GM23338 (cell line): ENCODE data around the gene TRAPPC2B. TPM values are rescaled to one million over a fixed set of nuclear protein-coding genes. Genes with fewer than 3 reads are reported as not detected.

Source experiments
- ATAC-seq: fragments of 200-7000 bp; cut with Tn5 transposase; 3 replicates; pipeline ENCODE4 v1.9.1; 2020
- DNase-seq: peaks from one replicate; pipeline ENCODE4 v3.0.0-alpha.2; 2015; ENCODE audit warnings: low spot score
- H2AFZ ChIP-seq: fragments of 200-600 bp; sonication (generic); 2 replicates; pipeline ENCODE4 v1.8.0; 2016; ENCODE audit warnings: antibody characterized with exemption, mild to moderate bottlenecking, moderate library complexity
- H3F3A ChIP-seq: fragments of 200-600 bp; sonication (generic); replicated peaks from 2 replicates; pipeline ENCODE4 v1.8.0; 2017; ENCODE audit warnings: antibody characterized with exemption, mixed run types, low read depth
- H3K27ac ChIP-seq: fragments of 200-600 bp; sonication (generic); 2 replicates; pipeline ENCODE4 v1.6.1; 2016; ENCODE audit warnings: low read depth
- H3K27me3 ChIP-seq: fragments of 200-600 bp; sonication (generic); 2 replicates; pipeline ENCODE4 v1.8.0; 2016; ENCODE audit warnings: mild to moderate bottlenecking, mixed run types, moderate library complexity; ENCODE audit not compliant: insufficient read depth
- H3K36me3 ChIP-seq: fragments of 200-600 bp; sonication (generic); 2 replicates; pipeline ENCODE4 v1.8.0; 2016; ENCODE audit warnings: mild to moderate bottlenecking; ENCODE audit not compliant: insufficient read depth
- H3K4me1 ChIP-seq: fragments of 200-600 bp; sonication (generic); 2 replicates; pipeline ENCODE4 v1.8.0; 2016; ENCODE audit warnings: mild to moderate bottlenecking, moderate library complexity; ENCODE audit not compliant: insufficient read depth
- H3K4me2 ChIP-seq: fragments of 200-600 bp; sonication (generic); 2 replicates; pipeline ENCODE4 v1.7.1; 2017; ENCODE audit warnings: mixed run types
- H3K4me3 ChIP-seq: fragments of 200-600 bp; sonication (generic); 2 replicates; pipeline ENCODE4 v1.6.1; 2016; ENCODE audit warnings: mixed run types
- H3K79me2 ChIP-seq: fragments of 200-600 bp; sonication (generic); replicated peaks from 2 replicates; pipeline ENCODE4 v1.8.0; 2017; ENCODE audit warnings: mild to moderate bottlenecking; ENCODE audit not compliant: insufficient read depth
- H3K9me2 ChIP-seq: fragments of 200-600 bp; sonication (generic); 2 replicates; pipeline ENCODE4 v1.8.0; 2017; ENCODE audit not compliant: insufficient read depth
- H4K20me1 ChIP-seq: fragments of 200-600 bp; sonication (generic); replicated peaks from 2 replicates; pipeline ENCODE4 v1.8.0; 2017; ENCODE audit warnings: mild to moderate bottlenecking; ENCODE audit not compliant: insufficient read depth
- H3K27ac Mint-ChIP-seq: 2 replicates; pipeline ENCODE4 v1.8.0; 2020; ENCODE audit warnings: inconsistent platforms, mild to moderate bottlenecking, moderate library complexity, mixed read lengths
- H3K27me3 Mint-ChIP-seq: 3 replicates; pipeline ENCODE4 v1.8.0; 2022; ENCODE audit warnings: low read depth, mild to moderate bottlenecking, moderate library complexity, mixed read lengths, inconsistent platforms; ENCODE audit not compliant: insufficient read depth, poor library complexity
- H3K36me3 Mint-ChIP-seq: 3 replicates; pipeline ENCODE4 v1.8.0; 2021; ENCODE audit warnings: low read depth, mild to moderate bottlenecking, inconsistent platforms, moderate library complexity, mixed read lengths
- H3K4me1 Mint-ChIP-seq: 3 replicates; pipeline ENCODE4 v1.8.0; 2020; ENCODE audit warnings: mild to moderate bottlenecking, inconsistent platforms, mixed read lengths
- H3K4me3 Mint-ChIP-seq: 3 replicates; pipeline ENCODE4 v1.8.0; 2021; ENCODE audit warnings: moderate library complexity, mild to moderate bottlenecking, inconsistent platforms, mixed read lengths
- H3K9me3 Mint-ChIP-seq: 3 replicates; pipeline ENCODE4 v1.8.0; 2020; ENCODE audit warnings: moderate library complexity, mild to moderate bottlenecking, inconsistent platforms, mixed read lengths
- CREB1 ChIP-seq: fragments of 250-450 bp; sonication (Bioruptor Pico); IDR thresholded peaks from 2 replicates; pipeline ENCODE4 v1.5.0; 2020; ENCODE audit warnings: low read depth, mild to moderate bottlenecking, moderate library complexity
- CTCF ChIP-seq, 2 experiments: fragments of 200-600 bp in 1 of 2; sonication (generic) in 1 of 2; conservative IDR thresholded peaks; 2 replicates each; pipeline versions ENCODE4 v1.5.1 to v1.6.1; 2016 to 2017; ENCODE audit warnings: antibody characterized with exemption in 2 of 2, low read depth in 2 of 2, mild to moderate bottlenecking in 2 of 2, moderate library complexity in 1 of 2
- ETS1 ChIP-seq: IDR thresholded peaks from 2 replicates; pipeline ENCODE4 v1.6.1; 2016; ENCODE audit warnings: antibody characterized with exemption
- EZH2 ChIP-seq: fragments of 200-600 bp; sonication (generic); IDR thresholded peaks from one replicate; pipeline ENCODE4 v1.8.0; 2017; ENCODE audit warnings: antibody characterized with exemption, mild to moderate bottlenecking, low read depth; ENCODE audit not compliant: unreplicated experiment
- EZH2phosphoT487 ChIP-seq: fragments of 200-600 bp; sonication (generic); IDR thresholded peaks from one replicate; pipeline ENCODE4 v1.8.1; 2018; ENCODE audit warnings: antibody characterized with exemption; ENCODE audit not compliant: unreplicated experiment
- JUNB ChIP-seq: IDR thresholded peaks from one replicate; pipeline ENCODE4 v1.6.1; 2016; ENCODE audit warnings: antibody characterized with exemption; ENCODE audit not compliant: unreplicated experiment
- NANOG ChIP-seq: IDR thresholded peaks from 2 replicates; pipeline ENCODE4 v1.6.1; 2016; ENCODE audit warnings: antibody characterized with exemption, borderline replicate concordance
- POLR2AphosphoS5 ChIP-seq: IDR thresholded peaks from 2 replicates; pipeline ENCODE4 v1.6.1; 2016; ENCODE audit warnings: antibody characterized with exemption, low read depth
- STAT1 ChIP-seq: IDR thresholded peaks from one replicate; pipeline ENCODE4 v1.6.1; 2016; ENCODE audit warnings: antibody characterized with exemption; ENCODE audit not compliant: unreplicated experiment
- ZNF114 ChIP-seq: fragments of 250-450 bp; sonication (Bioruptor Pico); IDR thresholded peaks from 2 replicates; pipeline ENCODE4 v1.5.0; 2020; ENCODE audit warnings: mild to moderate bottlenecking, moderate library complexity
- ZNF331 ChIP-seq: fragments of 250-450 bp; sonication (Bioruptor Pico); IDR thresholded peaks from 2 replicates; pipeline ENCODE4 v1.5.0; 2020; ENCODE audit warnings: low read depth, mild to moderate bottlenecking, moderate library complexity
- polyA plus RNA-seq: library from polyadenylated mRNA; unstranded; fragments of >200 nt; fragmentation: Nextera tagmentation; extraction: Ambion mirVana; gene quantifications from 2 replicates; pipeline ENCODE4 v1.2.1, GENCODE V29; 2016
- total RNA-seq: library from RNA; depleted of rRNA; stranded (reverse); fragments of >200 nt; shearing (Covaris generic); gene quantifications from 2 replicates; pipeline ENCODE4 v1.2.3, GENCODE V29; 2014
- TF ChIP-seq, protein P1 (sequence below): IDR thresholded peaks from one replicate; pipeline ENCODE4 v1.6.1; 2018; ENCODE audit warnings: antibody characterized with exemption; ENCODE audit not compliant: unreplicated experiment
- TF ChIP-seq, protein P2 (sequence below): fragments of 250-450 bp; sonication (Bioruptor Pico); IDR thresholded peaks from 2 replicates; pipeline ENCODE4 v1.5.0; 2020; ENCODE audit warnings: mild to moderate bottlenecking, moderate library complexity

The TRAPPC2B gene
- total and polyA plus RNA-seq, 2 experiments from 2014 or later: 17.1 to 55.2 TPM

DNA sequence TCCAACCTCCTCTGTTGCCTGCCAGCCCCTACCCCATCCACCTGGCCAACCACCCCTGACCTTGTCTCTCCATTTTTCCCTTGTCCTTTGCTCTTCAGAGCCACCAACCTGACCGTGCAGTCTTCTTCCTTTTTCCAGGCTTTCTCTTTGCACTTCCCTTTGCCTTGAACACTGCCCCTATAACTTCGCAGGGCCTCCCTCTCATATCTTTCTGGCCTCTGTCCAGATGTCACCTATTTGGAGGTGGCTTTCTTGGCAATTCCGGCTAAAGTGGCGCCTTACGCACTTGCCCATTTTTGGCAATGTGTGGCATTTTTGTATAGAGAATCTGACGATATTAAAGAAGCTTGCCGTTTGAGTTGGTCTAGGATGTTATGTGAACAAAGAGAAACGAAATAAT, 42.2 kb upstream of the TRAPPC2B start:
- Histone ChIP-seq H3K79me2 (peaks cover 28% of the 10 kb centered on the region), H3F3A (peaks cover 12% of the 10 kb centered on the region; the same call in 1 of the 2 replicates), H2AFZ (no peak overlapping the region), H3K4me1 (peaks cover 13% of the 10 kb centered on the region), H4K20me1 (no peaks in the 10 kb centered on the region), H3K4me3 (peak overlapping the region; percentile 91), H3K27ac (no peak overlapping the region), H3K27me3 (peaks cover 24% of the 10 kb centered on the region), H3K4me2 (peak overlapping the region; percentile 99), H3K9me2 (no peaks in the 10 kb centered on the region), H3K36me3 (0 out of 2 replicates have a peak, but pooled peaks cover 8% of the 10 kb centered on the region)
- Mint-ChIP-seq H3K27ac (peak overlapping the region; percentile 96), H3K4me3 (peak overlapping the region; percentile 88), H3K36me3 (peaks cover 26% of the 10 kb centered on the region), H3K9me3 (no peaks in the 10 kb centered on the region), H3K27me3 (peaks cover 9% of the 10 kb centered on the region), H3K4me1 (peaks cover 16% of the 10 kb centered on the region; the same call in 2 of the 3 replicates)
- TF ChIP-seq STAT1 (no peak), NANOG (no peak), EZH2phosphoT487 (no peak), ZNF114 (CRISPR knock-in tag) (no peak), EZH2 (no peak), JUNB (no peak), CTCF (conservative IDR thresholded peaks at IDR 0.05; ENCODE audit: low read depth in 2 of 2) (no peak), ZNF331 (CRISPR knock-in tag) (no peak), CREB1 (CRISPR knock-in tag) (no peak), POLR2AphosphoS5 (no peak), ETS1 (no peak)
- TF ChIP-seq, protein P1, sequence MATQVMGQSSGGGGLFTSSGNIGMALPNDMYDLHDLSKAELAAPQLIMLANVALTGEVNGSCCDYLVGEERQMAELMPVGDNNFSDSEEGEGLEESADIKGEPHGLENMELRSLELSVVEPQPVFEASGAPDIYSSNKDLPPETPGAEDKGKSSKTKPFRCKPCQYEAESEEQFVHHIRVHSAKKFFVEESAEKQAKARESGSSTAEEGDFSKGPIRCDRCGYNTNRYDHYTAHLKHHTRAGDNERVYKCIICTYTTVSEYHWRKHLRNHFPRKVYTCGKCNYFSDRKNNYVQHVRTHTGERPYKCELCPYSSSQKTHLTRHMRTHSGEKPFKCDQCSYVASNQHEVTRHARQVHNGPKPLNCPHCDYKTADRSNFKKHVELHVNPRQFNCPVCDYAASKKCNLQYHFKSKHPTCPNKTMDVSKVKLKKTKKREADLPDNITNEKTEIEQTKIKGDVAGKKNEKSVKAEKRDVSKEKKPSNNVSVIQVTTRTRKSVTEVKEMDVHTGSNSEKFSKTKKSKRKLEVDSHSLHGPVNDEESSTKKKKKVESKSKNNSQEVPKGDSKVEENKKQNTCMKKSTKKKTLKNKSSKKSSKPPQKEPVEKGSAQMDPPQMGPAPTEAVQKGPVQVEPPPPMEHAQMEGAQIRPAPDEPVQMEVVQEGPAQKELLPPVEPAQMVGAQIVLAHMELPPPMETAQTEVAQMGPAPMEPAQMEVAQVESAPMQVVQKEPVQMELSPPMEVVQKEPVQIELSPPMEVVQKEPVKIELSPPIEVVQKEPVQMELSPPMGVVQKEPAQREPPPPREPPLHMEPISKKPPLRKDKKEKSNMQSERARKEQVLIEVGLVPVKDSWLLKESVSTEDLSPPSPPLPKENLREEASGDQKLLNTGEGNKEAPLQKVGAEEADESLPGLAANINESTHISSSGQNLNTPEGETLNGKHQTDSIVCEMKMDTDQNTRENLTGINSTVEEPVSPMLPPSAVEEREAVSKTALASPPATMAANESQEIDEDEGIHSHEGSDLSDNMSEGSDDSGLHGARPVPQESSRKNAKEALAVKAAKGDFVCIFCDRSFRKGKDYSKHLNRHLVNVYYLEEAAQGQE: no peak
- TF ChIP-seq, protein P2, sequence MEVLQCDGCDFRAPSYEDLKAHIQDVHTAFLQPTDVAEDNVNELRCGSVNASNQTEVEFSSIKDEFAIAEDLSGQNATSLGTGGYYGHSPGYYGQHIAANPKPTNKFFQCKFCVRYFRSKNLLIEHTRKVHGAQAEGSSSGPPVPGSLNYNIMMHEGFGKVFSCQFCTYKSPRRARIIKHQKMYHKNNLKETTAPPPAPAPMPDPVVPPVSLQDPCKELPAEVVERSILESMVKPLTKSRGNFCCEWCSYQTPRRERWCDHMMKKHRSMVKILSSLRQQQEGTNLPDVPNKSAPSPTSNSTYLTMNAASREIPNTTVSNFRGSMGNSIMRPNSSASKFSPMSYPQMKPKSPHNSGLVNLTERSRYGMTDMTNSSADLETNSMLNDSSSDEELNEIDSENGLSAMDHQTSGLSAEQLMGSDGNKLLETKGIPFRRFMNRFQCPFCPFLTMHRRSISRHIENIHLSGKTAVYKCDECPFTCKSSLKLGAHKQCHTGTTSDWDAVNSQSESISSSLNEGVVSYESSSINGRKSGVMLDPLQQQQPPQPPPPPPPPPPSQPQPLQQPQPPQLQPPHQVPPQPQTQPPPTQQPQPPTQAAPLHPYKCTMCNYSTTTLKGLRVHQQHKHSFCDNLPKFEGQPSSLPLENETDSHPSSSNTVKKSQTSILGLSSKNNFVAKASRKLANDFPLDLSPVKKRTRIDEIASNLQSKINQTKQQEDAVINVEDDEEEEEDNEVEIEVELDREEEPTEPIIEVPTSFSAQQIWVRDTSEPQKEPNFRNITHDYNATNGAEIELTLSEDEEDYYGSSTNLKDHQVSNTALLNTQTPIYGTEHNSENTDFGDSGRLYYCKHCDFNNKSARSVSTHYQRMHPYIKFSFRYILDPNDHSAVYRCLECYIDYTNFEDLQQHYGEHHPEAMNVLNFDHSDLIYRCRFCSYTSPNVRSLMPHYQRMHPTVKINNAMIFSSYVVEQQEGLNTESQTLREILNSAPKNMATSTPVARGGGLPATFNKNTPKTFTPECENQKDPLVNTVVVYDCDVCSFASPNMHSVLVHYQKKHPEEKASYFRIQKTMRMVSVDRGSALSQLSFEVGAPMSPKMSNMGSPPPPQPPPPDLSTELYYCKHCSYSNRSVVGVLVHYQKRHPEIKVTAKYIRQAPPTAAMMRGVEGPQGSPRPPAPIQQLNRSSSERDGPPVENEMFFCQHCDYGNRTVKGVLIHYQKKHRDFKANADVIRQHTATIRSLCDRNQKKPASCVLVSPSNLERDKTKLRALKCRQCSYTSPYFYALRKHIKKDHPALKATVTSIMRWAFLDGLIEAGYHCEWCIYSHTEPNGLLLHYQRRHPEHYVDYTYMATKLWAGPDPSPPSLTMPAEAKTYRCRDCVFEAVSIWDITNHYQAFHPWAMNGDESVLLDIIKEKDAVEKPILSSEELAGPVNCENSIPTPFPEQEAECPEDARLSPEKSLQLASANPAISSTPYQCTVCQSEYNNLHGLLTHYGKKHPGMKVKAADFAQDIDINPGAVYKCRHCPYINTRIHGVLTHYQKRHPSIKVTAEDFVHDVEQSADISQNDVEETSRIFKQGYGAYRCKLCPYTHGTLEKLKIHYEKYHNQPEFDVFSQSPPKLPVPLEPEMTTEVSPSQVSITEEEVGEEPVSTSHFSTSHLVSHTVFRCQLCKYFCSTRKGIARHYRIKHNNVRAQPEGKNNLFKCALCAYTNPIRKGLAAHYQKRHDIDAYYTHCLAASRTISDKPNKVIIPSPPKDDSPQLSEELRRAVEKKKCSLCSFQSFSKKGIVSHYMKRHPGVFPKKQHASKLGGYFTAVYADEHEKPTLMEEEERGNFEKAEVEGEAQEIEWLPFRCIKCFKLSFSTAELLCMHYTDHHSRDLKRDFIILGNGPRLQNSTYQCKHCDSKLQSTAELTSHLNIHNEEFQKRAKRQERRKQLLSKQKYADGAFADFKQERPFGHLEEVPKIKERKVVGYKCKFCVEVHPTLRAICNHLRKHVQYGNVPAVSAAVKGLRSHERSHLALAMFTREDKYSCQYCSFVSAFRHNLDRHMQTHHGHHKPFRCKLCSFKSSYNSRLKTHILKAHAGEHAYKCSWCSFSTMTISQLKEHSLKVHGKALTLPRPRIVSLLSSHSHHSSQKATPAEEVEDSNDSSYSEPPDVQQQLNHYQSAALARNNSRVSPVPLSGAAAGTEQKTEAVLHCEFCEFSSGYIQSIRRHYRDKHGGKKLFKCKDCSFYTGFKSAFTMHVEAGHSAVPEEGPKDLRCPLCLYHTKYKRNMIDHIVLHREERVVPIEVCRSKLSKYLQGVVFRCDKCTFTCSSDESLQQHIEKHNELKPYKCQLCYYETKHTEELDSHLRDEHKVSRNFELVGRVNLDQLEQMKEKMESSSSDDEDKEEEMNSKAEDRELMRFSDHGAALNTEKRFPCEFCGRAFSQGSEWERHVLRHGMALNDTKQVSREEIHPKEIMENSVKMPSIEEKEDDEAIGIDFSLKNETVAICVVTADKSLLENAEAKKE (CRISPR knock-in tag): no peak
- no peak for DNase-seq
- no peak for ATAC-seq
